GM12892 (cell line): Measurements from ENCODE around the gene PDILT.

Experiments
- DNase-seq: peaks from one replicate; pipeline ENCODE4 v3.0.0; 2011; ENCODE audit not compliant: insufficient read length
- FAIRE-seq: peaks from 2 replicates; lab custom pipeline; 2011; peaks lifted over from hg19 to GRCh38; lab: Jason Lieb, UNC
- POLR2A ChIP-seq: IDR thresholded peaks from 2 replicates; pipeline ENCODE4 v1.6.1; 2011; ENCODE audit warnings: low read depth, low read length, control low read depth
- POLR2AphosphoS5 ChIP-seq: IDR thresholded peaks from 2 replicates; pipeline ENCODE4 v1.6.1; 2011; ENCODE audit warnings: low read depth, low read length, control low read depth
- TAF1 ChIP-seq: IDR thresholded peaks from 2 replicates; pipeline ENCODE4 v1.6.1; 2011; ENCODE audit warnings: low read depth, mild to moderate bottlenecking, control low read depth, low read length, borderline replicate concordance

PDILT gene

DNA sequence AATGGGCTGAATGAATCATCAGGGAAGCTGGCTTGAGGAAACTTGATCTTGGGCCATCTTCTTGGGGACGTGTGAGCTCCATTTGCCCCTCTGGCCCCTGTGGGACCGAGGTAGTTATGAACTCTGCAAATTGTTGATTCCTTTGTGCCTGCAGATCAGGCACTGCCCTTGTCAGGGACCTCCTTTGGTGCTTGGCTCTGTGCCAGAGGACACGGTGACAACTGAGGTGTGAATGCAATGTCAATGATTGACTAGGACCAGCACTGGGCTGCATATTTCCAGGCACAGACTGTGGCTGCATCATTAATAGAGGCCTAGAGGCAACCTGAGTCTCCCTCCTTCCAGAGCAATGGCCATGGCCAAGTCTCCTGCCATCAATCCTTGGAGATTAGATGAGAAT lies 23.8 kb downstream of the PDILT start:
- no peak for FAIRE-seq
- TF ChIP-seq POLR2AphosphoS5 (no peak), POLR2A (no peak), TAF1 (no peak)
- DNase-seq = no peak

DNA sequence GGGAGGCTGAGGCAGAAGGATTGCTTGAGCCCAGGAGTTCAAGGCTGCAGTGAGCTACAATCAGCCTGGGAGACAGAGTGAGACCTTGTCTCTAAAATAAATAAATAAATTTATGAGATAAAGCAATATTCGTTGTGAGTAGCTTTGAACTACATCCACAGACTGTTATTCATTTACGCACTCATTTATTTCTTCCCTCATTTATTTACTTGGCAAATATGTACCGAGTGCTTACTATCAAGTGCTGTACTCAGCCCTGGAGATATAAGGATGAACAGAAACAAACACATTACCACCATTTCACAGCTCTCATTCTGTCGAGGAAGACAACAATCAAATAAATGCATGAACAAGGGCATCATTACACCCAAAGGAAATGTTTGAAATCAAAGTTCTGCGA lies 27.4 kb downstream of the PDILT start:
- no peak for FAIRE-seq
- TF ChIP-seq POLR2AphosphoS5 = no peak
- TF ChIP-seq TAF1 = no peak
- no peak for TF ChIP-seq POLR2A
- DNase-seq = no peak

- TF ChIP-seq POLR2AphosphoS5 (no peak), TAF1 (no peak), POLR2A (no peak)
- DNase-seq (no peak), FAIRE-seq (no peak)
Observed at GRCh38 chr16:20372701-20373100, 31.8 kb downstream of the PDILT start.

DNA sequence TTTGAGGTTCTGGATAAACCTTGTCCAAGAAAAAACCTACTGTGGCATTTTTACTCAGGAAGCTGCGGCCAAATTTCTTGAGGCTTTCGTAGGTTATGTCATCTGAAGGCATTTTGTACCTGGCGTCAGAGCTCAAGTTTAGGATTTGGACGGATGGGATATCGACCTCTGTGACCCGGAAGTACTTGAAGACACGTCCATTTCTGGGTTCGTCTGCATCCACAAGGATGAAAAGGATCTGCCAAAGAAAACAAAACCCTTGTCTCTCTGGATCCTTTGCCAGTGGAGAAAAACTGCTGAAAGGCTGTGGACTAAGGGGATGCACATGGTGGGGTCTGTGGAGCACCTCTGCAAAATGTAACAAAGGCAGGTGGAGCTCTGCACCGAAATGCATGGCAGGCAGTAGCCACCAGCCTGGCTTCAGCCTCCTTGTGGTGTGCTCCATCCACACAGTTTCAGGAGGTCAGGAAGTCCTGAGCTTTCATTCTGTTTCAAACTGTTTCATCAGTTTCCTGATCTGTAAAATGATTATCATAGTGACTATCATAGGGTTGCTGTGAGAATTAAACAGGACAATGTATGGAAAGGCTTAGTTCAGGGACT lies 35.0 kb downstream of the PDILT start:
- FAIRE-seq (no peak), DNase-seq (no peak)
- TF ChIP-seq TAF1 (no peak), POLR2AphosphoS5 (no peak), POLR2A (no peak)

GRCh38 chr16:20364051-20364450 lies 40.5 kb downstream of the PDILT start:
- DNase-seq (no peak), FAIRE-seq (no peak)
- TF ChIP-seq POLR2A (no peak), POLR2AphosphoS5 (no peak), TAF1 (no peak)

- TF ChIP-seq POLR2AphosphoS5 (no peak), POLR2A (no peak)
- FAIRE-seq (no peak), DNase-seq (no peak)
Observed at GRCh38 chr16:20363191-20363590, 41.3 kb downstream of the PDILT start.

GRCh38 chr16:20359997-20360396 lies 44.5 kb downstream of the PDILT start:
- FAIRE-seq = no peak
- no peak for DNase-seq
- TF ChIP-seq POLR2A (no peak), TAF1 (no peak)

- no peak for DNase-seq
- no peak for TF ChIP-seq POLR2AphosphoS5
- no peak for TF ChIP-seq POLR2A
- no peak for TF ChIP-seq TAF1
- FAIRE-seq = no peak
Observed at GRCh38 chr16:20355114-20355782, 49.3 kb downstream of the PDILT start.

- TF ChIP-seq TAF1 (no peak), POLR2AphosphoS5 (no peak), POLR2A (no peak)
- DNase-seq = no peak
- FAIRE-seq = no peak
Observed at GRCh38 chr16:20353379-20353778, 51.2 kb downstream of the PDILT start.

DNA sequence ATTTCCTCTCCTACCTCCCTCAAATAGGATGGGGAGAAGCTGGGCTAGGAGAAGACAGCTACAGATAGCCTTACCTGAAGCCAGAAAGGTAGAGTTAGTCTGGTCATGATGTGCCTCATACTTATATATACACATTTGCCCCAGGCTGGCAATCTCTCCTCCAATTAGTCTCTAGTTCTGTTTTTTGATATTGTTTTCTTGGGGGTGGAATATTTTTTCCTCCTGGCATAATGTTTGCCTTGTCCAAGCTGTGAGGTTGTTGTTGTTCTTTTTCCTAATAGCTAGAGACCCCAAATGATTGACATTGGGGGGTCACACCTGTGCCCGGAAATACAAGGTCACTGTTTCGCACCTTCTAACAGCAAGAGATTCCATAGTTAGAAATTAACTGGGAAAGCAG lies 51.9 kb downstream of the PDILT start, which contains the start of gene UMOD:
UMOD (minus strand) TSS at position 101 of the 400 bp plus-strand sequence. CDS start 1,978 bp downstream, outside the sequence.
- DNase-seq (no peak), FAIRE-seq (no peak)
- TF ChIP-seq POLR2A = no peak
- no peak for TF ChIP-seq TAF1
- no peak for TF ChIP-seq POLR2AphosphoS5

- DNase-seq (no peak), FAIRE-seq (no peak)
- TF ChIP-seq TAF1 (no peak), POLR2A (no peak), POLR2AphosphoS5 (no peak)
Observed at GRCh38 chr16:20349615-20350014, 54.9 kb downstream of the PDILT start.
